ENCODE results near the gene BLMH. TPM values are rescaled to one million over a fixed set of nuclear protein-coding genes. Genes with fewer than 3 reads are reported as not detected.

BLMH gene
- total and polyA plus RNA-seq, 9 of the 15 experiments (the other 6 are each of a cell fraction or from before 2014, with no cell fraction given) = 26.0 to 118 (median 67.3) TPM

- Histone ChIP-seq H3K27me3 (ENCODE audit: control insufficient read depth in 2 of 2, insufficient read depth in 2 of 2, low read length in 2 of 2) (peaks cover 39 to 61% of the 10 kb centered on the region in 2 experiments), H4K20me1 (replicated peaks; ENCODE audit: control insufficient read depth, insufficient read depth, low read length) (peaks cover 6% of the 10 kb centered on the region; the same call in 1 of the 2 replicates), H3K9ac (ENCODE audit: insufficient read depth in 1 of 2, low read depth in 2 of 2, low read length in 2 of 2) (no peak overlapping the region), H3K4me3 (no peak overlapping the region), H3K4me1 (replicated peaks in 1 of 2; ENCODE audit: control insufficient read depth in 2 of 2, insufficient read depth in 2 of 2, low read length in 2 of 2) (peaks cover 0 to 32% of the 10 kb centered on the region in 2 experiments; a peak in 2 of 5 replicates), H3K27ac (ENCODE audit: extremely low read depth, low read depth, low read length) (no peak overlapping the region), H3K79me2 (ENCODE audit: control insufficient read depth, insufficient read depth, low read length) (no peaks in the 10 kb centered on the region), H3K9me1 (ENCODE audit: control insufficient read depth, insufficient read depth, low read length) (no peaks in the 10 kb centered on the region), H3K36me3 (ENCODE audit: control insufficient read depth, insufficient read depth, low read length) (no peaks in the 10 kb centered on the region), H3K4me2 (ENCODE audit: insufficient read depth, low read length) (no peak overlapping the region), H2AFZ (ENCODE audit: low read depth, low read length) (no peak overlapping the region), H3K9me3 (replicated peaks; ENCODE audit: control insufficient read depth, insufficient read depth, low read depth, low read length) (no peaks in the 10 kb centered on the region)
- DNase-seq (ENCODE audit: extremely low read depth in 1 of 4, low spot score in 3 of 4) (no peak), ATAC-seq (no peak), FAIRE-seq (no peak)
- intact Hi-C loops (cut with micrococcal nuclease) (no loop called here), in situ Hi-C loops (cut with MboI) (no loop called here)
- POLR2A ChIA-PET = no interaction called here
- CTCF ChIA-PET (ENCODE audit: low intra/inter-chr PET ratio) = no interaction called here
- no TSS peak for BruUV-seq (replicated peaks)
- TF ChIP-seq SNRNP70 (optimal IDR thresholded peaks at IDR 0.05; ENCODE audit: low read depth, low read length) (no peak), TARDBP (IDR thresholded peaks at IDR 0.05) (no peak)
- WGBS (ENCODE audit: insufficient coverage, low coverage, missing lambda C conversion rate) = 48% methylated on average over 18 of the region's 20 CpGs
Observed at GRCh38 chr17:30236766-30237165, 55.0 kb downstream of the BLMH start.

- POLR2A ChIA-PET = interaction anchor here (1.1 kb wide), 1 partner anchor 43 kb away, joined by 4 read pairs; no protein-coding TSS in a partner anchor
- Histone ChIP-seq H3K9ac (ENCODE audit: insufficient read depth in 1 of 2, low read depth in 2 of 2, low read length in 2 of 2) (no peak overlapping the region), H3K4me2 (ENCODE audit: insufficient read depth, low read length) (no peak overlapping the region), H2AFZ (ENCODE audit: low read depth, low read length) (no peak overlapping the region), H4K20me1 (replicated peaks; ENCODE audit: control insufficient read depth, insufficient read depth, low read length) (peaks cover 6% of the 10 kb centered on the region; the same call in 1 of the 2 replicates), H3K4me1 (replicated peaks in 1 of 2; ENCODE audit: control insufficient read depth in 2 of 2, insufficient read depth in 2 of 2, low read length in 2 of 2) (peaks cover 0 to 32% of the 10 kb centered on the region in 2 experiments; a peak in 2 of 5 replicates), H3K36me3 (ENCODE audit: control insufficient read depth, insufficient read depth, low read length) (no peaks in the 10 kb centered on the region), H3K9me3 (replicated peaks; ENCODE audit: control insufficient read depth, insufficient read depth, low read depth, low read length) (no peaks in the 10 kb centered on the region), H3K27me3 (ENCODE audit: control insufficient read depth in 2 of 2, insufficient read depth in 2 of 2, low read length in 2 of 2) (peaks cover 39 to 63% of the 10 kb centered on the region in 2 experiments), H3K79me2 (ENCODE audit: control insufficient read depth, insufficient read depth, low read length) (no peaks in the 10 kb centered on the region), H3K27ac (ENCODE audit: extremely low read depth, low read depth, low read length) (no peak overlapping the region), H3K9me1 (ENCODE audit: control insufficient read depth, insufficient read depth, low read length) (no peaks in the 10 kb centered on the region), H3K4me3 (no peak overlapping the region)
- FAIRE-seq (no peak), ATAC-seq (no peak), DNase-seq (ENCODE audit: extremely low read depth in 1 of 4, low spot score in 3 of 4) (no peak)
- CTCF ChIA-PET (ENCODE audit: low intra/inter-chr PET ratio) = no interaction called here
- TF ChIP-seq NR2C1 (IDR thresholded peaks at IDR 0.05) (no peak), NR2C1 (tag; IDR thresholded peaks at IDR 0.05) (no peak), ZNF121 (CRISPR knock-in tag; conservative IDR thresholded peaks at IDR 0.05) (peak; percentile 90), RBM25 (IDR thresholded peaks at IDR 0.05; ENCODE audit: low read depth, low read length, severe bottlenecking) (peak; percentile 31), RFX1 (IDR thresholded peaks at IDR 0.05) (no peak)
- TF ChIP-seq, protein P1, sequence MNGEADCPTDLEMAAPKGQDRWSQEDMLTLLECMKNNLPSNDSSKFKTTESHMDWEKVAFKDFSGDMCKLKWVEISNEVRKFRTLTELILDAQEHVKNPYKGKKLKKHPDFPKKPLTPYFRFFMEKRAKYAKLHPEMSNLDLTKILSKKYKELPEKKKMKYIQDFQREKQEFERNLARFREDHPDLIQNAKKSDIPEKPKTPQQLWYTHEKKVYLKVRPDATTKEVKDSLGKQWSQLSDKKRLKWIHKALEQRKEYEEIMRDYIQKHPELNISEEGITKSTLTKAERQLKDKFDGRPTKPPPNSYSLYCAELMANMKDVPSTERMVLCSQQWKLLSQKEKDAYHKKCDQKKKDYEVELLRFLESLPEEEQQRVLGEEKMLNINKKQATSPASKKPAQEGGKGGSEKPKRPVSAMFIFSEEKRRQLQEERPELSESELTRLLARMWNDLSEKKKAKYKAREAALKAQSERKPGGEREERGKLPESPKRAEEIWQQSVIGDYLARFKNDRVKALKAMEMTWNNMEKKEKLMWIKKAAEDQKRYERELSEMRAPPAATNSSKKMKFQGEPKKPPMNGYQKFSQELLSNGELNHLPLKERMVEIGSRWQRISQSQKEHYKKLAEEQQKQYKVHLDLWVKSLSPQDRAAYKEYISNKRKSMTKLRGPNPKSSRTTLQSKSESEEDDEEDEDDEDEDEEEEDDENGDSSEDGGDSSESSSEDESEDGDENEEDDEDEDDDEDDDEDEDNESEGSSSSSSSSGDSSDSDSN (IDR thresholded peaks at IDR 0.05; ENCODE audit: borderline replicate concordance in 1 of 2, low read depth in 2 of 2, low read length in 2 of 2) = no peak
- 14% methylated on average over 10 of the region's 10 CpGs for WGBS (ENCODE audit: insufficient coverage, low coverage, missing lambda C conversion rate)
- in situ Hi-C loops (cut with MboI) (no loop called here), intact Hi-C loops (cut with micrococcal nuclease) (no loop called here)
- no TSS peak for BruUV-seq (replicated peaks)
Observed at GRCh38 chr17:30236297-30236624, 55.5 kb downstream of the BLMH start.

Measured in K562 (cell line).